ENCODE data around the gene ENTREP3.
"Not testable (repeated sequence)": the region's sequence is repeated elsewhere in the genome, so short reads cannot be mapped to it uniquely, and the experiment has no call there.

Gene ENTREP3

GRCh38 chr1:155219592-155220031, 35.7 kb downstream of the ENTREP3 start:
- no peak for TF ChIP-seq CTCF (IDR thresholded peaks at IDR 0.05; ENCODE audit: low read depth, low read length)
- no peak overlapping the region for H3K4me3 ChIP-seq (replicated peaks in 1 of 2; ENCODE audit: low read depth in 2 of 2, low read length in 2 of 2)
- peak; percentile 21 to 23 for DNase-seq (ENCODE audit: low read depth in 2 of 2)

- peak; percentile 78 to 81 for DNase-seq (ENCODE audit: low read depth in 2 of 2)
- TF ChIP-seq CTCF (IDR thresholded peaks at IDR 0.05; ENCODE audit: low read depth, low read length) = no peak
- H3K4me3 ChIP-seq (replicated peaks in 1 of 2; ENCODE audit: low read depth in 2 of 2, low read length in 2 of 2) = no peak overlapping the region
Measured at GRCh38 chr1:155218854-155219591, 36.3 kb downstream of the ENTREP3 start.

- DNase-seq (ENCODE audit: low read depth in 2 of 2); H3K4me3 ChIP-seq (replicated peaks in 1 of 2; ENCODE audit: low read depth in 2 of 2, low read length in 2 of 2): not testable (repeated sequence)
Measured at GRCh38 chr1:155214702-155215101, 40.6 kb downstream of the ENTREP3 start.

GRCh38 chr1:155212051-155212440, 43.2 kb downstream of the ENTREP3 start:
- DNase-seq (ENCODE audit: low read depth in 2 of 2); H3K4me3 ChIP-seq (replicated peaks in 1 of 2; ENCODE audit: low read depth in 2 of 2, low read length in 2 of 2): not testable (repeated sequence)

- H3K4me3 ChIP-seq (replicated peaks in 1 of 2; ENCODE audit: low read depth in 2 of 2, low read length in 2 of 2) = not testable (repeated sequence)
- DNase-seq (ENCODE audit: low read depth in 2 of 2) = peak in 1 of 2 donors; percentile 45
Measured at GRCh38 chr1:155211381-155212050, 43.8 kb downstream of the ENTREP3 start.

- DNase-seq (ENCODE audit: low read depth in 2 of 2) = no peak
- no peak overlapping the region for H3K4me3 ChIP-seq (replicated peaks in 1 of 2; ENCODE audit: low read depth in 2 of 2, low read length in 2 of 2)
- TF ChIP-seq CTCF (IDR thresholded peaks at IDR 0.05; ENCODE audit: low read depth, low read length) = no peak
Measured at GRCh38 chr1:155210314-155211104, 44.8 kb downstream of the ENTREP3 start.

GRCh38 chr1:155209312-155209721, 46.0 kb downstream of the ENTREP3 start:
- H3K4me3 ChIP-seq (replicated peaks in 1 of 2; ENCODE audit: low read depth in 2 of 2, low read length in 2 of 2) = peak overlapping the region; percentile 78 to 100
- TF ChIP-seq CTCF (IDR thresholded peaks at IDR 0.05; ENCODE audit: low read depth, low read length) = no peak
- no peak for DNase-seq (ENCODE audit: low read depth in 2 of 2)
